ENCODE measurements around the gene UNC5C. TPM values are rescaled to one million over a fixed set of nuclear protein-coding genes. Genes with fewer than 3 reads are reported as not detected.

Gene UNC5C
- total RNA-seq, 1 donor from 2014 or later: 15.5 TPM

DNA sequence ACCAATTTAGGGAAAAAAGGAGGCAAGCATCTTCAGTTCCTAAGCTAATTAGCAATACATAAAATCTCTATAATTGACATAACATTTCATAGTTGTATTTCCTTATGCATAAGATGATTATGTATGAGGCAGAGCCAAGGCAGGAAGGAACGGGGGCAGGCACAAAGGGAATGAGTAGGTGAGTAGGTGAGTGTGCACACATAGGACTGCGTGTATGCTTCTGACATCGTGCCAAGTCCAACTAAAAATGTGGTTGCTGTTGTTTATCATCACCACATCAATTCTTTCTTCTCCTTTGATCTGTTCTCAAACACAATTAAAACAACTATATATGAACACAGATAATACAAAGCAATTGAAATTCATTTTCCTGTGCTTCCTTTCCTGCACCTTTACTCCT lies 131.2 kb downstream of the UNC5C start:
- H3K9me3 Mint-ChIP-seq (ENCODE audit: low read depth): no peaks in the 10 kb centered on the region

GRCh38 chr4:95415346-95415771 lies 133.4 kb downstream of the UNC5C start:
- Mint-ChIP-seq H3K27ac (ENCODE audit: unreplicated experiment) (peak overlapping the region; percentile 22), H3K27me3 (ENCODE audit: low read depth) (no peaks in the 10 kb centered on the region), H3K9me3 (ENCODE audit: low read depth) (no peaks in the 10 kb centered on the region), H3K36me3 (ENCODE audit: low read depth) (no peaks in the 10 kb centered on the region), H3K4me3 (ENCODE audit: unreplicated experiment) (no peak overlapping the region), H3K4me1 (ENCODE audit: low read depth) (peaks cover 53% of the 10 kb centered on the region)
- no peak for DNase-seq (ENCODE audit: low spot score)
- TF ChIP-seq, protein P1, sequence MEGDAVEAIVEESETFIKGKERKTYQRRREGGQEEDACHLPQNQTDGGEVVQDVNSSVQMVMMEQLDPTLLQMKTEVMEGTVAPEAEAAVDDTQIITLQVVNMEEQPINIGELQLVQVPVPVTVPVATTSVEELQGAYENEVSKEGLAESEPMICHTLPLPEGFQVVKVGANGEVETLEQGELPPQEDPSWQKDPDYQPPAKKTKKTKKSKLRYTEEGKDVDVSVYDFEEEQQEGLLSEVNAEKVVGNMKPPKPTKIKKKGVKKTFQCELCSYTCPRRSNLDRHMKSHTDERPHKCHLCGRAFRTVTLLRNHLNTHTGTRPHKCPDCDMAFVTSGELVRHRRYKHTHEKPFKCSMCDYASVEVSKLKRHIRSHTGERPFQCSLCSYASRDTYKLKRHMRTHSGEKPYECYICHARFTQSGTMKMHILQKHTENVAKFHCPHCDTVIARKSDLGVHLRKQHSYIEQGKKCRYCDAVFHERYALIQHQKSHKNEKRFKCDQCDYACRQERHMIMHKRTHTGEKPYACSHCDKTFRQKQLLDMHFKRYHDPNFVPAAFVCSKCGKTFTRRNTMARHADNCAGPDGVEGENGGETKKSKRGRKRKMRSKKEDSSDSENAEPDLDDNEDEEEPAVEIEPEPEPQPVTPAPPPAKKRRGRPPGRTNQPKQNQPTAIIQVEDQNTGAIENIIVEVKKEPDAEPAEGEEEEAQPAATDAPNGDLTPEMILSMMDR (IDR thresholded peaks at IDR 0.05): no peak

More for the DNA sequence above, 131.2 kb downstream of the UNC5C start:
- Mint-ChIP-seq H3K27me3 (ENCODE audit: low read depth) (no peaks in the 10 kb centered on the region), H3K27ac (ENCODE audit: unreplicated experiment) (no peak overlapping the region), H3K36me3 (ENCODE audit: low read depth) (no peaks in the 10 kb centered on the region), H3K4me3 (ENCODE audit: unreplicated experiment) (no peak overlapping the region), H3K4me1 (ENCODE audit: low read depth) (peaks cover 39% of the 10 kb centered on the region)
- DNase-seq (ENCODE audit: low spot score): no peak
- TF ChIP-seq, protein P1 (IDR thresholded peaks at IDR 0.05): no peak

GRCh38 chr4:95411371-95412088 lies 137.2 kb downstream of the UNC5C start:
- H3K9me3 Mint-ChIP-seq (ENCODE audit: low read depth): no peaks in the 10 kb centered on the region
- no peak for DNase-seq (ENCODE audit: low spot score)
- H3K36me3 Mint-ChIP-seq (ENCODE audit: low read depth): no peaks in the 10 kb centered on the region
- TF ChIP-seq, protein P1 (IDR thresholded peaks at IDR 0.05): no peak
- peak overlapping the region; percentile 20 for H3K27ac Mint-ChIP-seq (ENCODE audit: unreplicated experiment)
- H3K27me3 Mint-ChIP-seq (ENCODE audit: low read depth): no peaks in the 10 kb centered on the region
- H3K4me1 Mint-ChIP-seq (ENCODE audit: low read depth): peaks cover 43% of the 10 kb centered on the region
- H3K4me3 Mint-ChIP-seq (ENCODE audit: unreplicated experiment): no peak overlapping the region

- no peaks in the 10 kb centered on the region for H3K27me3 Mint-ChIP-seq (ENCODE audit: low read depth)
- no peak overlapping the region for H3K27ac Mint-ChIP-seq (ENCODE audit: unreplicated experiment)
- DNase-seq (ENCODE audit: low spot score): no peak
- H3K9me3 Mint-ChIP-seq (ENCODE audit: low read depth): no peaks in the 10 kb centered on the region
- H3K36me3 Mint-ChIP-seq (ENCODE audit: low read depth): no peaks in the 10 kb centered on the region
- H3K4me1 Mint-ChIP-seq (ENCODE audit: low read depth): peaks cover 33% of the 10 kb centered on the region
- TF ChIP-seq, protein P1 (IDR thresholded peaks at IDR 0.05): no peak
- H3K4me3 Mint-ChIP-seq (ENCODE audit: unreplicated experiment): no peak overlapping the region
Measured at GRCh38 chr4:95410387-95410977, 138.3 kb downstream of the UNC5C start.

DNA sequence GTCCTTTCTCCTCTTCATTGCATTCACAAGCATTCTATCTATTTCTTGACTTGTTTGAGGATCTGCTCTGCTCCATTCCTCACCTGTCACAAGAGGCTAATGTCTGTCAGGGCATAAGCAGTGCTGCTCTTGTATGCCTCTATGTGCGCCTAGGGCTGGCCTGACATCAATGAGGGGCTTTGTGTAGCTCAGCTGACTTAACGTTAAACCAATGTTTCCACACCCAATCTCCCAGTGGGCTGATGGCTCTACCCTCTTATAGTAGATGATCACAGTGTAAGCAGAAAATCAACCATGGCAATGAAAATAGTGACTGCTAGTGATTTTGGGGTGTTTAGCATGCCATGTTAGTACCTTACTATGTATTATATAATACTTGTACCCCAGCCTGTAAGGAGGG lies 139.0 kb downstream of the UNC5C start:
- H3K36me3 Mint-ChIP-seq (ENCODE audit: low read depth): no peaks in the 10 kb centered on the region
- H3K9me3 Mint-ChIP-seq (ENCODE audit: low read depth): no peaks in the 10 kb centered on the region
- TF ChIP-seq, protein P1 (IDR thresholded peaks at IDR 0.05): no peak
- no peak overlapping the region for H3K4me3 Mint-ChIP-seq (ENCODE audit: unreplicated experiment)
- peaks cover 25% of the 10 kb centered on the region for H3K4me1 Mint-ChIP-seq (ENCODE audit: low read depth)
- no peaks in the 10 kb centered on the region for H3K27me3 Mint-ChIP-seq (ENCODE audit: low read depth)
- DNase-seq (ENCODE audit: low spot score): no peak
- no peak overlapping the region for H3K27ac Mint-ChIP-seq (ENCODE audit: unreplicated experiment)
